Stomach (tissue), 9 donors: ENCODE measurements around the gene CLIP2. TPM values are rescaled to one million over a fixed set of nuclear protein-coding genes. Genes with fewer than 3 reads are reported as not detected.

ENCODE experiments used
- DNase-seq, 2 donors: peaks; one replicate each; pipeline versions ENCODE4 v3.0.0 to v3.0.0-alpha.2; 2013 to 2019
- H3K27ac ChIP-seq, 5 donors: fragments of 200-600 bp in 4 of 5; sonication (generic) in 4 of 5; one replicate each; pipeline ENCODE4 v1.5.1; 2013 to 2019; ENCODE audit warnings: mild to moderate bottlenecking in 1 of 5, moderate library complexity in 1 of 5
- H3K27me3 ChIP-seq, 3 donors: fragments of 200-600 bp; sonication (generic); one replicate each; pipeline ENCODE4 v1.5.1; 2017 to 2019; ENCODE audit warnings: mixed run types in 1 of 3
- H3K36me3 ChIP-seq, 4 donors: fragments of 200-600 bp; sonication (generic); 1 replicate in 3 of 4; 2 replicates in 1 of 4; pipeline ENCODE4 v1.5.1; 2016 to 2019
- H3K4me1 ChIP-seq, 4 donors: fragments of 200-600 bp; sonication (generic); one replicate each; pipeline ENCODE4 v1.5.1; 2016 to 2019
- H3K4me3 ChIP-seq, 4 donors: fragments of 200-600 bp; sonication (generic) in 3 of 4; one replicate each; pipeline ENCODE4 v1.5.1; 2016 to 2019; ENCODE audit warnings: mild to moderate bottlenecking in 1 of 4
- H3K9me3 ChIP-seq, 4 donors: fragments of 200-600 bp; sonication (generic); one replicate each; pipeline ENCODE4 v1.5.1; 2016 to 2019
- CTCF ChIP-seq, 7 experiments: fragments of 450-650 bp in 4 of 7; fragments of 200-600 bp in 3 of 7; sonication (generic) in 3 of 7; IDR thresholded peaks; one replicate each; pipeline ENCODE4 v1.5.1; 2016 to 2019; ENCODE audit warnings: antibody characterized with exemption in 7 of 7, control low read depth in 2 of 7, mild to moderate bottlenecking in 1 of 7
- EP300 ChIP-seq: sonication (generic); formaldehyde crosslinking; IDR thresholded peaks from one replicate; pipeline ENCODE4 v1.6.1; 2017; ENCODE audit warnings: antibody characterized with exemption
- POLR2A ChIP-seq, 4 donors: fragments of 450-650 bp; IDR thresholded peaks; one replicate each; pipeline ENCODE4 v1.6.1; 2016; ENCODE audit warnings: antibody characterized with exemption in 4 of 4, control low read depth in 2 of 4, mild to moderate bottlenecking in 1 of 4, moderate library complexity in 1 of 4
- POLR2AphosphoS5 ChIP-seq, 3 donors: sonication (generic); formaldehyde crosslinking; IDR thresholded peaks; one replicate each; pipeline ENCODE4 v1.6.1; 2016; ENCODE audit warnings: antibody characterized with exemption in 3 of 3
- WGBS, 5 donors: extraction: QIAGEN DNeasy Blood & Tissue Kit in 3 of 5; methylation state at CpG; one replicate each; pipeline versions ENCODE4 v1.1.5 to v1.1.7; 2013 to 2018; 5-methylcytosine and 5-hydroxymethylcytosine counted together
- intact Hi-C: fragments of 100-400 bp; cut with DNase I; formaldehyde crosslinking; loops from one replicate; pipeline ENCODE4 v1.15.1; 2023; ENCODE audit warnings: low total_unique reads
- polyA plus RNA-seq, 3 donors: library from polyadenylated mRNA; stranded (reverse); fragments of 200-250 nt; gene quantifications; one replicate each; pipeline ENCODE4 v1.2.3, GENCODE V29; 2013
- total RNA-seq, 5 donors: library from RNA; depleted of rRNA; stranded (reverse); fragments of >200 nt; gene quantifications; one replicate each; pipeline versions ENCODE4 v1.1.0 to v1.2.3, GENCODE V29; 2014 to 2016
- donor health status: healthy with polysubstance abuse.
- donor health status: Bipolar disorder and iron deficiency.
- donor health status: healthy.

Gene CLIP2
- total and polyA plus RNA-seq, 8 donors = 4.5 to 485 (median 23.9) TPM

GRCh38 chr7:74343281-74344131 is 54.3 kb downstream of the CLIP2 start:
- peaks cover 0 to 91% (median 63%) of the 10 kb centered on the region in 4 donors for H3K36me3 ChIP-seq
- no peaks in the 10 kb centered on the region for H3K27me3 ChIP-seq
- 81 to 91% (median 84%) methylated on average over 14 of the region's 14 CpGs for WGBS, 5 donors
- TF ChIP-seq POLR2A (IDR thresholded peaks at IDR 0.05) = no peak
- TF ChIP-seq POLR2AphosphoS5 (IDR thresholded peaks at IDR 0.05) = no peak
- no peak for TF ChIP-seq CTCF (IDR thresholded peaks at IDR 0.05)
- TF ChIP-seq EP300 = no peak
- H3K4me3 ChIP-seq = no peak overlapping the region
- no peaks in the 10 kb centered on the region for H3K9me3 ChIP-seq
- H3K4me1 ChIP-seq = peaks cover 0 to 8% (median 0%) of the 10 kb centered on the region in 4 donors
- intact Hi-C loops = no loop called here
- DNase-seq = no peak
- H3K27ac ChIP-seq = no peak overlapping the region

GRCh38 chr7:74344132-74344496 is 54.9 kb downstream of the CLIP2 start:
- intact Hi-C loops = no loop called here
- TF ChIP-seq POLR2AphosphoS5 (IDR thresholded peaks at IDR 0.05) (no peak), CTCF (IDR thresholded peaks at IDR 0.05) (no peak), EP300 (no peak), POLR2A (IDR thresholded peaks at IDR 0.05) (no peak)

GRCh38 chr7:74344786-74345185 is 55.6 kb downstream of the CLIP2 start:
- DNase-seq = no peak
- TF ChIP-seq CTCF (IDR thresholded peaks at IDR 0.05) (no peak), POLR2AphosphoS5 (IDR thresholded peaks at IDR 0.05) (no peak), EP300 (no peak), POLR2A (IDR thresholded peaks at IDR 0.05) (no peak)
- no peaks in the 10 kb centered on the region for H3K9me3 ChIP-seq
- no peak overlapping the region for H3K4me3 ChIP-seq
- no peak overlapping the region for H3K27ac ChIP-seq
- intact Hi-C loops = no loop called here
- peaks cover 0 to 8% (median 0%) of the 10 kb centered on the region in 4 donors for H3K4me1 ChIP-seq
- no peaks in the 10 kb centered on the region for H3K27me3 ChIP-seq
- H3K36me3 ChIP-seq = peaks cover 0 to 78% (median 50%) of the 10 kb centered on the region in 4 donors
- 87 to 100% (median 93%) methylated on average over 2 of the region's 2 CpGs for WGBS, 5 donors

More at GRCh38 chr7:74344132-74344496, 54.9 kb downstream of the CLIP2 start:
- Histone ChIP-seq H3K27ac (no peak overlapping the region), H3K27me3 (no peaks in the 10 kb centered on the region), H3K4me3 (no peak overlapping the region), H3K4me1 (peaks cover 0 to 8% (median 0%) of the 10 kb centered on the region in 4 donors), H3K36me3 (peaks cover 0 to 84% (median 57%) of the 10 kb centered on the region in 4 donors), H3K9me3 (no peaks in the 10 kb centered on the region)
- 85 to 98% (median 97%) methylated on average over 2 of the region's 2 CpGs for WGBS, 5 donors
- no peak for DNase-seq

- TF ChIP-seq CTCF (IDR thresholded peaks at IDR 0.05) (no peak), POLR2AphosphoS5 (IDR thresholded peaks at IDR 0.05) (no peak), EP300 (no peak), POLR2A (IDR thresholded peaks at IDR 0.05) (no peak)
- 96 to 100% (median 97%) methylated on average over 2 of the region's 2 CpGs for WGBS, 5 donors
- no peak for DNase-seq
- H3K9me3 ChIP-seq = no peaks in the 10 kb centered on the region
- peaks cover 0 to 66% (median 39%) of the 10 kb centered on the region in 4 donors for H3K36me3 ChIP-seq
- peaks cover 0 to 8% (median 0%) of the 10 kb centered on the region in 4 donors for H3K4me1 ChIP-seq
- no peak overlapping the region for H3K27ac ChIP-seq
- no peak overlapping the region for H3K4me3 ChIP-seq
- intact Hi-C loops = no loop called here
- no peaks in the 10 kb centered on the region for H3K27me3 ChIP-seq
Measured at GRCh38 chr7:74345970-74346369, 56.8 kb downstream of the CLIP2 start.
